Neural cell (in vitro differentiated cells): ENCODE results near the gene DAZAP1. TPM values are rescaled to one million over a fixed set of nuclear protein-coding genes. Genes with fewer than 3 reads are reported as not detected.

Experiments used
- H2AFZ ChIP-seq: fragments of 200-600, 300-800 bp; sonication (generic), shearing (Covaris generic); 2 replicates; pipeline ENCODE4 v1.6.0; 2014; ENCODE audit warnings: low read depth, mild to moderate bottlenecking, antibody characterized with exemption, low read length, moderate library complexity
- H3F3A ChIP-seq: fragments of 200-600 bp; shearing (Covaris generic); 2 replicates; pipeline ENCODE4 v1.6.1; 2016; ENCODE audit warnings: mild to moderate bottlenecking, moderate library complexity, mixed read lengths, antibody characterized with exemption, low read length; ENCODE audit not compliant: insufficient read depth, poor library complexity, severe bottlenecking
- H3K27ac ChIP-seq: fragments of 200-600, 300-800 bp; sonication (generic), shearing (Covaris generic); 2 replicates; pipeline ENCODE4 v1.5.1; 2014; ENCODE audit warnings: mild to moderate bottlenecking, low read length, moderate library complexity
- H3K27me3 ChIP-seq: fragments of 300-800, 200-600 bp; sonication (generic), shearing (Covaris generic); 2 replicates; pipeline ENCODE4 v1.6.0; 2014; ENCODE audit warnings: mild to moderate bottlenecking, low read depth, low read length, moderate library complexity; ENCODE audit not compliant: insufficient read depth
- H3K36me3 ChIP-seq: fragments of 300-800, 200-600 bp; sonication (generic), shearing (Covaris generic); 2 replicates; pipeline ENCODE4 v1.5.1; 2014; ENCODE audit warnings: mild to moderate bottlenecking, antibody characterized with exemption, low read length, moderate library complexity; ENCODE audit not compliant: insufficient read depth
- H3K4me2 ChIP-seq: fragments of 300-800, 200-600 bp; sonication (generic), shearing (Covaris generic); 2 replicates; pipeline ENCODE4 v1.6.0; 2014; ENCODE audit warnings: mild to moderate bottlenecking, low read length
- H3K4me3 ChIP-seq: fragments of 300-800, 200-600 bp; sonication (generic), shearing (Covaris generic); 2 replicates; pipeline ENCODE4 v1.5.1; 2014; ENCODE audit warnings: mild to moderate bottlenecking, low read length, moderate library complexity
- H3K79me2 ChIP-seq: fragments of 200-600 bp; shearing (Covaris generic); replicated peaks from 2 replicates; pipeline ENCODE4 v1.6.0; 2014; ENCODE audit warnings: mild to moderate bottlenecking, low read length, moderate library complexity; ENCODE audit not compliant: insufficient read depth
- H3K9ac ChIP-seq: fragments of 300-800, 200-600 bp; sonication (generic), shearing (Covaris generic); 2 replicates; pipeline ENCODE4 v1.6.1; 2016; ENCODE audit warnings: mild to moderate bottlenecking, low read length, mixed read lengths
- H3K9me2 ChIP-seq: fragments of 200-600 bp; shearing (Covaris generic); 2 replicates; pipeline ENCODE4 v1.6.1; 2016; ENCODE audit warnings: mild to moderate bottlenecking, low read length, mixed read lengths; ENCODE audit not compliant: insufficient read depth
- H3K9me3 ChIP-seq: fragments of 200-600, 300-800 bp; sonication (generic), shearing (Covaris generic); 2 replicates; pipeline ENCODE4 v1.6.1; 2016; ENCODE audit warnings: mild to moderate bottlenecking, mixed run types, low read length, moderate library complexity, mixed read lengths
- H4K20me1 ChIP-seq: fragments of 200-600 bp; shearing (Covaris generic); 2 replicates; pipeline ENCODE4 v1.6.1; 2016; ENCODE audit warnings: mild to moderate bottlenecking, mixed run types; ENCODE audit not compliant: insufficient read depth
- EP300 ChIP-seq: fragments of 450-650 bp; conservative IDR thresholded peaks from 2 replicates; pipeline ENCODE4 v1.6.1; 2014; ENCODE audit warnings: antibody characterized with exemption, mild to moderate bottlenecking, moderate library complexity; ENCODE audit not compliant: poor library complexity, severe bottlenecking
- EZH2 ChIP-seq: fragments of 200-600, 300-800 bp; shearing (Covaris generic), sonication (generic); IDR thresholded peaks from 2 replicates; pipeline ENCODE4 v1.6.1; 2014; ENCODE audit warnings: antibody characterized with exemption, low read length, borderline replicate concordance, mild to moderate bottlenecking; ENCODE audit not compliant: insufficient read depth, poor library complexity, severe bottlenecking
- MXI1 ChIP-seq: fragments of 450-650 bp; conservative IDR thresholded peaks from 2 replicates; pipeline ENCODE4 v1.6.1; 2014; ENCODE audit warnings: antibody characterized with exemption, mild to moderate bottlenecking; ENCODE audit not compliant: poor library complexity, severe bottlenecking
- POLR2AphosphoS5 ChIP-seq: IDR thresholded peaks from 2 replicates; pipeline ENCODE4 v1.6.1; 2012
- RAD21 ChIP-seq: fragments of 450-650 bp; conservative IDR thresholded peaks from 2 replicates; pipeline ENCODE4 v1.6.1; 2014; ENCODE audit warnings: antibody characterized with exemption, mild to moderate bottlenecking, moderate library complexity
- REST ChIP-seq: IDR thresholded peaks from 2 replicates; pipeline ENCODE4 v1.6.1; 2012; ENCODE audit warnings: borderline replicate concordance
- SMC3 ChIP-seq: fragments of 450-650 bp; conservative IDR thresholded peaks from 2 replicates; pipeline ENCODE4 v1.6.1; 2014; ENCODE audit warnings: antibody characterized with exemption, mild to moderate bottlenecking, moderate library complexity; ENCODE audit not compliant: poor library complexity
- TAF1 ChIP-seq: IDR thresholded peaks from 2 replicates; pipeline ENCODE4 v1.6.1; 2012; ENCODE audit warnings: low read depth
- polyA plus RNA-seq: library from polyadenylated mRNA; depleted of rRNA; stranded (reverse); fragments of >200 nt; gene quantifications from 2 replicates; pipeline ENCODE4 v1.2.3, GENCODE V29; 2014
- TF ChIP-seq, protein P1 (sequence below): fragments of 450-650 bp; IDR thresholded peaks from 2 replicates; pipeline ENCODE4 v1.5.1; 2014; ENCODE audit warnings: antibody characterized with exemption, mild to moderate bottlenecking, moderate library complexity; ENCODE audit not compliant: poor library complexity, severe bottlenecking

The DAZAP1 gene
- polyA plus RNA-seq, 1 donor from 2014 or later = 60.5 TPM

GRCh38 chr19:1441022-1441426, 33.6 kb downstream of the DAZAP1 start:
- no peak overlapping the region for H3K4me3 ChIP-seq
- H3K4me2 ChIP-seq = no peak overlapping the region
- H3F3A ChIP-seq = peaks cover 8% of the 10 kb centered on the region
- H3K9me3 ChIP-seq = no peaks in the 10 kb centered on the region
- H3K36me3 ChIP-seq = no peaks in the 10 kb centered on the region
- TF ChIP-seq, protein P1, sequence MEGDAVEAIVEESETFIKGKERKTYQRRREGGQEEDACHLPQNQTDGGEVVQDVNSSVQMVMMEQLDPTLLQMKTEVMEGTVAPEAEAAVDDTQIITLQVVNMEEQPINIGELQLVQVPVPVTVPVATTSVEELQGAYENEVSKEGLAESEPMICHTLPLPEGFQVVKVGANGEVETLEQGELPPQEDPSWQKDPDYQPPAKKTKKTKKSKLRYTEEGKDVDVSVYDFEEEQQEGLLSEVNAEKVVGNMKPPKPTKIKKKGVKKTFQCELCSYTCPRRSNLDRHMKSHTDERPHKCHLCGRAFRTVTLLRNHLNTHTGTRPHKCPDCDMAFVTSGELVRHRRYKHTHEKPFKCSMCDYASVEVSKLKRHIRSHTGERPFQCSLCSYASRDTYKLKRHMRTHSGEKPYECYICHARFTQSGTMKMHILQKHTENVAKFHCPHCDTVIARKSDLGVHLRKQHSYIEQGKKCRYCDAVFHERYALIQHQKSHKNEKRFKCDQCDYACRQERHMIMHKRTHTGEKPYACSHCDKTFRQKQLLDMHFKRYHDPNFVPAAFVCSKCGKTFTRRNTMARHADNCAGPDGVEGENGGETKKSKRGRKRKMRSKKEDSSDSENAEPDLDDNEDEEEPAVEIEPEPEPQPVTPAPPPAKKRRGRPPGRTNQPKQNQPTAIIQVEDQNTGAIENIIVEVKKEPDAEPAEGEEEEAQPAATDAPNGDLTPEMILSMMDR = no peak
- TF ChIP-seq RAD21 (no peak), POLR2AphosphoS5 (no peak)
- no peak overlapping the region for H2AFZ ChIP-seq
- no peak overlapping the region for H3K9ac ChIP-seq
- no peak overlapping the region for H3K27ac ChIP-seq
- H3K27me3 ChIP-seq = no peaks in the 10 kb centered on the region
- H3K79me2 ChIP-seq = peaks cover 14% of the 10 kb centered on the region
- H4K20me1 ChIP-seq = peaks cover 4% of the 10 kb centered on the region
- H3K9me2 ChIP-seq = no peaks in the 10 kb centered on the region

DNA sequence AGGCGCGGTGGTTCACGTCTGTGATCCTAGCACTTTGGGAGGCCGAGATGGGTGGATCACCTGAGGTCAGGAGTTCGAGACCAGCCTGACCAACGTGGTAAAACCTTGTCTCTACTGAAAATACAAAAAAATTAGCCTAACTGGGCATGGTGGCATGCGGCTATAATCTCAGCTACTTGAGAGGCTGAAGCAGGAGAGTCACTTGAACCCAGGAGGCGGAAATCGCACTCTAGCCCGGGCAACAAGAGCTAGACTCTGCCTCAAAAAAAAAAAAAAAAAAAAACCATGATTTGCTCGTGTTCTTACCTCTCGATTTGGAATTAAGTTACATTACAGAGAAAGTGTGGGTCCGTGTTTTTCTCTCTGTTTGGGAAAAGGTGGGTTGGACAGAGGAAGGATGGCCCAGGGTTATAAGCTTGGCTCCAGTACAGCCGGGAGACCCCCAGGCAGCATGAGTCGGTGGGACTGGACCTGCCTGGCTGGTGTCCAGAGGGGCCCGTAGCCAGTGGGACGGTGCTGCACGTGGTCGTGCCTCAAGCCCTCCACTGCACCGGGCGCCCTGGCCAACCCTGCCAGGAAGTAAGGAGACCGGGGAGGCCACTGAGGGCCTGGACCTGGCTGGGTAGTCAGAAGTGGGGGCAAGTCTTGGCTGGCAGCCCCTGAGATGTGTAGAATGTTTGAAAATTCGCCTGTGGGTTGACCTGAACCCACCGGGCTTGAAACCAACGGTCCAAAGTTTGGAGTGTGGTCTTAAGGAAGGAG, 34.5 kb downstream of the DAZAP1 start:
- Histone ChIP-seq H3K9me3 (no peaks in the 10 kb centered on the region), H2AFZ (no peak overlapping the region), H4K20me1 (peaks cover 4% of the 10 kb centered on the region), H3K4me3 (no peak overlapping the region), H3K79me2 (peaks cover 18% of the 10 kb centered on the region), H3K27me3 (no peaks in the 10 kb centered on the region), H3F3A (peaks cover 8% of the 10 kb centered on the region), H3K4me2 (no peak overlapping the region), H3K9me2 (no peaks in the 10 kb centered on the region), H3K9ac (no peak overlapping the region), H3K36me3 (no peaks in the 10 kb centered on the region), H3K27ac (no peak overlapping the region)
- TF ChIP-seq SMC3 = no peak
- no peak for TF ChIP-seq EP300
- TF ChIP-seq EZH2 = no peak
- no peak for TF ChIP-seq MXI1
- TF ChIP-seq REST = no peak
- TF ChIP-seq, protein P1 = no peak
- TF ChIP-seq POLR2AphosphoS5 = no peak
- no peak for TF ChIP-seq RAD21
- no peak for TF ChIP-seq TAF1
